ENCODE results near the gene MRM3.

- TF ChIP-seq CTCF (conservative IDR thresholded peaks at IDR 0.05; ENCODE audit: low read length) (no peak), EZH2phosphoT487 (IDR thresholded peaks at IDR 0.05; ENCODE audit: borderline replicate concordance, low read depth, low read length) (no peak)
Observed at GRCh38 chr17:787641-788221, 5.6 kb downstream of the MRM3 start.
